MM.1S (cell line): ENCODE measurements around the gene DNAJC22.

Experiments used
- DNase-seq: peaks from one replicate; pipeline ENCODE4 v3.0.0-alpha.2; 2015
- H2AFZ ChIP-seq: fragments of 300-600 bp; sonication (generic); 2 replicates; pipeline ENCODE4 v1.6.0; 2016; ENCODE audit warnings: antibody characterized with exemption, low read length
- H3F3A ChIP-seq: fragments of 300-600 bp; sonication (generic); 2 replicates; pipeline ENCODE4 v1.6.1; 2016; ENCODE audit warnings: mild to moderate bottlenecking, antibody characterized with exemption, low read length, moderate library complexity, mixed read lengths; ENCODE audit not compliant: insufficient read depth
- H3K27ac ChIP-seq: fragments of 300-600 bp; sonication (generic); 2 replicates; pipeline ENCODE4 v1.5.1; 2016; ENCODE audit warnings: mild to moderate bottlenecking, low read length
- H3K27me3 ChIP-seq: fragments of 300-600 bp; sonication (generic); replicated peaks from 2 replicates; pipeline ENCODE4 v1.6.0; 2016; ENCODE audit warnings: low read length; ENCODE audit not compliant: insufficient read depth
- H3K36me3 ChIP-seq: fragments of 300-600 bp; sonication (generic); replicated peaks from 2 replicates; pipeline ENCODE4 v1.6.1; 2016; ENCODE audit warnings: mild to moderate bottlenecking, low read length, mixed read lengths; ENCODE audit not compliant: insufficient read depth
- H3K4me1 ChIP-seq: fragments of 300-600 bp; sonication (generic); 2 replicates; pipeline ENCODE4 v1.6.1; 2016; ENCODE audit warnings: low read length, mixed read lengths
- H3K4me2 ChIP-seq: fragments of 300-600 bp; sonication (generic); 2 replicates; pipeline ENCODE4 v1.6.0; 2016; ENCODE audit warnings: low read depth, low read length
- H3K4me3 ChIP-seq: fragments of 300-600 bp; sonication (generic); 2 replicates; pipeline ENCODE4 v1.5.1; 2016; ENCODE audit warnings: low read length, mixed read lengths
- H3K79me2 ChIP-seq: fragments of 300-600 bp; sonication (generic); 2 replicates; pipeline ENCODE4 v1.6.1; 2016; ENCODE audit warnings: mixed run types, low read length, mixed read lengths
- H3K9ac ChIP-seq: fragments of 300-600 bp; sonication (generic); 2 replicates; pipeline ENCODE4 v1.6.1; 2016; ENCODE audit warnings: low read length, mixed read lengths
- H3K9me2 ChIP-seq: fragments of 300-600 bp; sonication (generic); replicated peaks from 2 replicates; pipeline ENCODE4 v1.6.1; 2016; ENCODE audit warnings: mild to moderate bottlenecking, low read length, mixed read lengths; ENCODE audit not compliant: insufficient read depth
- H3K9me3 ChIP-seq: fragments of 300-600 bp; sonication (generic); replicated peaks from 2 replicates; pipeline ENCODE4 v1.6.1; 2016; ENCODE audit warnings: mild to moderate bottlenecking, low read length, mixed read lengths; ENCODE audit not compliant: insufficient read depth
- H4K20me1 ChIP-seq: fragments of 300-600 bp; sonication (generic); 2 replicates; pipeline ENCODE4 v1.6.1; 2016; ENCODE audit warnings: mild to moderate bottlenecking, low read length, moderate library complexity, mixed read lengths; ENCODE audit not compliant: insufficient read depth
- CTCF ChIP-seq: fragments of 300-600 bp; sonication (generic); IDR thresholded peaks from 2 replicates; pipeline ENCODE4 v1.5.1; 2016; ENCODE audit warnings: antibody characterized with exemption, low read length, mixed read lengths
- EZH2 ChIP-seq: fragments of 300-600 bp; sonication (generic); optimal IDR thresholded peaks from 2 replicates; pipeline ENCODE3; 2017; ENCODE audit warnings: low read depth, mild to moderate bottlenecking, antibody characterized with exemption, low read length, mixed read lengths
- EZH2phosphoT487 ChIP-seq: fragments of 300-600 bp; sonication (generic); IDR thresholded peaks from 2 replicates; pipeline ENCODE4 v1.6.1; 2018; ENCODE audit warnings: antibody characterized with exemption, low read length

Gene DNAJC22

GRCh38 chr12:49347311-49348193 is 864 bp downstream of the DNAJC22 start:
- H3K9ac ChIP-seq, result no peak overlapping the region
- H3K79me2 ChIP-seq, result no peaks in the 10 kb centered on the region
- H3K4me2 ChIP-seq, result peak overlapping the region; percentile 92
- no peaks in the 10 kb centered on the region for H3K36me3 ChIP-seq
- TF ChIP-seq EZH2phosphoT487, result no peak
- peak; percentile 97 for TF ChIP-seq CTCF
- TF ChIP-seq EZH2, result no peak
- peaks cover 20% of the 10 kb centered on the region; the same call in 1 of the 2 replicates for H3K4me1 ChIP-seq
- H3K27ac ChIP-seq, result no peak overlapping the region
- peak overlapping the region; percentile 56 for H3K4me3 ChIP-seq
- DNase-seq, result peak; percentile 58
- H3K9me2 ChIP-seq, result no peaks in the 10 kb centered on the region
- H3K9me3 ChIP-seq, result no peaks in the 10 kb centered on the region
- H2AFZ ChIP-seq, result peak overlapping the region; percentile 46
- no peaks in the 10 kb centered on the region for H3F3A ChIP-seq
- no peaks in the 10 kb centered on the region for H4K20me1 ChIP-seq
- peaks cover 65% of the 10 kb centered on the region for H3K27me3 ChIP-seq

GRCh38 chr12:49348781-49349180 is 2.1 kb downstream of the DNAJC22 start:
- Histone ChIP-seq H3K9me3 (no peaks in the 10 kb centered on the region), H2AFZ (no peak overlapping the region), H4K20me1 (no peaks in the 10 kb centered on the region), H3K27ac (no peak overlapping the region), H3K27me3 (peaks cover 53% of the 10 kb centered on the region), H3F3A (no peaks in the 10 kb centered on the region), H3K9ac (no peak overlapping the region), H3K4me1 (peaks cover 18% of the 10 kb centered on the region; the same call in 1 of the 2 replicates), H3K79me2 (no peaks in the 10 kb centered on the region), H3K4me2 (no peak overlapping the region), H3K36me3 (no peaks in the 10 kb centered on the region), H3K9me2 (no peaks in the 10 kb centered on the region), H3K4me3 (no peak overlapping the region)
- DNase-seq, result no peak
- TF ChIP-seq CTCF (no peak), EZH2 (no peak), EZH2phosphoT487 (no peak)

- no peak overlapping the region for H3K4me3 ChIP-seq
- H3K9me2 ChIP-seq, result no peaks in the 10 kb centered on the region
- H3K27me3 ChIP-seq, result peaks cover 48% of the 10 kb centered on the region
- H2AFZ ChIP-seq, result no peak overlapping the region
- DNase-seq, result no peak
- no peaks in the 10 kb centered on the region for H3K36me3 ChIP-seq
- no peaks in the 10 kb centered on the region for H3K79me2 ChIP-seq
- H3F3A ChIP-seq, result no peaks in the 10 kb centered on the region
- no peak overlapping the region for H3K27ac ChIP-seq
- TF ChIP-seq EZH2, result no peak
- TF ChIP-seq EZH2phosphoT487, result no peak
- H3K4me1 ChIP-seq, result peaks cover 18% of the 10 kb centered on the region; the same call in 1 of the 2 replicates
- no peak overlapping the region for H3K9ac ChIP-seq
- H3K4me2 ChIP-seq, result no peak overlapping the region
- H3K9me3 ChIP-seq, result no peaks in the 10 kb centered on the region
- H4K20me1 ChIP-seq, result no peaks in the 10 kb centered on the region
Observed at GRCh38 chr12:49349266-49349665, 2.6 kb downstream of the DNAJC22 start.

GRCh38 chr12:49352351-49352750 is 5.7 kb downstream of the DNAJC22 start:
- H3K4me3 ChIP-seq, result no peak overlapping the region
- H3K27me3 ChIP-seq, result peaks cover 18% of the 10 kb centered on the region
- no peaks in the 10 kb centered on the region for H3K79me2 ChIP-seq
- no peak overlapping the region for H2AFZ ChIP-seq
- no peak for DNase-seq
- H4K20me1 ChIP-seq, result no peaks in the 10 kb centered on the region
- no peaks in the 10 kb centered on the region for H3K9me2 ChIP-seq
- H3K9ac ChIP-seq, result no peak overlapping the region
- TF ChIP-seq CTCF, result no peak
- no peak overlapping the region for H3K4me2 ChIP-seq
- H3K36me3 ChIP-seq, result no peaks in the 10 kb centered on the region
- H3F3A ChIP-seq, result no peaks in the 10 kb centered on the region
- H3K9me3 ChIP-seq, result no peaks in the 10 kb centered on the region
- no peak overlapping the region for H3K27ac ChIP-seq
- H3K4me1 ChIP-seq, result peaks cover 5% of the 10 kb centered on the region; the same call in 1 of the 2 replicates
